HS-5 (cell line): ENCODE measurements around the gene CGB2.
"Not testable (repeated sequence)": the region's sequence is repeated elsewhere in the genome, so short reads cannot be mapped to it uniquely, and the experiment has no call there.

Experiments
- DNase-seq: peaks from one replicate; pipeline ENCODE4 v3.0.0-alpha.2; 2012; ENCODE audit warnings: low read depth

Gene CGB2

DNA sequence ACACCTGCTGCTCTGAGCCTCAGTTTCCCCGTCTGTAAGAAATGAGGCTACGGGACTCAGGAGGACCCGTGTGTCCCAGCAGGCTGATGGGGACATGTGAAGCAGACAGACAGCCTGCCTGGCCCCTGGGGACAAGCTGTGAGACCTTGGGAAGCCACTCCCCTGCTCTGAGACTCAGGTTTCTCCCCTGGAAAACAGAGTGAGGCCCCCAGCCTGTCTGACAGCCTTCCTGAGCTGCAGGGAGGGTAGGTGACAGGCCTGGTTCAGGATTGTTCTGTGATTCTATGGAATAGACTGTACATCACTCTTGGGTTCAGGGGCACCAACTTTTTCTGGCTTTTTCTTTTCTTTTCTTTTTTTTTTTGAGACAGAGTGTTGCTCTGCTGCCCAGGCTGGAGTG is 35.9 kb downstream of the CGB2 start:
- no peak for DNase-seq

DNA sequence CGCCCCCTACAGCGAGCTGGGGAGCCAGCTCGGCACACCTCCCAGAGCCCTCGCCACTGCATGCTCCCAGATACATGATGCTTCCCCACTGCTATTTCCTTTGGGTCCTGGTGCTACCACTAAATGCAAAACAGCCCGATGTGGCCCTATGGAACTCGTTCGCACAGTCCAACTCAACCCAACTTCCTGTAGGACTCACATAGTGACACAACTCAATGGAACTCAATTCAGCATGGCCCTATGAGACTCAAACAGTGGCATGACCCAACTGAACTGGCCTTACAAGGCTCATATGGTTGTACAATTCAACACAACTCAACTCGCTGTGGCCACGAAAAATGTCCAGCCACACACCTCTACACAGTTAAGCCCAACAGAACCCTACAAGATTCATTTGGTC is 37.3 kb downstream of the CGB2 start:
- no peak for DNase-seq

DNA sequence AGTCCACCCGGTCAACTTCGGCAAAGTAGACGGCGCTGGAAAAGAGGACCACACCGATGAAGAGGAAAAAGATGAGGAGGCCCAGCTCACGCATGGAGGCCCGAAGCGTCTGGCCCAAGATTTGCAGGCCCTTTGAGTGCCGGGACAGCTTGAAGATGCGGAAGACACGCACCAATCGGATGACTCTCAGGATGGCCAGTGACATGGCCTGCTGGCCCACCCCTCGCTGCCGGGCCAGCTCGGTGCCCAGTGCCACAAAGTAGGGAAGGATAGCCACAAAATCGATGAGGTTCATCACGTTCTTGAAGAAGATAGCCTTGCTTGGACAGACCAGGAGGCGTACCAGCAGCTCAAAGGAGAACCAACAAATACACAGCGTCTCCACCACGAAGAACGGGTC is 38.7 kb downstream of the CGB2 start:
- no peak for DNase-seq

DNA sequence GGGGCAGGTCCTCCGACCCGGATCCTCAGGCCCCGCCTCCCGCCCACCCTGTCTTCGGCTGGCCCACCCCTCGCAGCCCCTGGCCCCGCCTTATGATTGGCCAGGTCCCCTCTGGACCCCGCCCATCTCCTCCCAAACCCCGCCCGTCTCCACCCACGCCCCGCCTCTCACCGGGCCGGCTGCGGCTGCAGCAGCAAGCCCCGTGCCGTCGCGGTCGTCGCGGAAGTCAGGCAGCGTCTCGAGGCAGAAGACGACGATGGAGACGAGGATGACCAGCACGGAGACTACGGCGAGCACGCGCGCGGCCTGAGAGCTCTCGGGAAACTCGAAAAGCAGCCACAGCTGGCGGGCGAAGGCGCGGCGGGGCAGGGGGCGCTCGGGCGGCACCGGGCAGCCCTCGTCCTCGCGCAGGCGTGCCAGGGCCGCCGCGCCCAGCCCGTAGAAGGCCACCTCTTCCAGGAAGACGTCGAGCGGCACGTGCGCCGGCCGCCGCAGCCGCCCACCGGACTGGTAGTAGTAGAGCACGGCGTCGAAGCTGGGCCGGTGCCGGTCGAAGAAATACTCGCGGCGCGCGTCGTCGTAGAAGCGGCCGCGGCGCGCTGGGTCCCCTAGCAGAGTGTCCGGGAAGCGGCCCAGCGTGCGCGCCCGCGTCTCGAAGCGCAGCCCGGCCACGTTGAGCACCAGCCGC is 40.3 kb downstream of the CGB2 start:
- DNase-seq = no peak

DNA sequence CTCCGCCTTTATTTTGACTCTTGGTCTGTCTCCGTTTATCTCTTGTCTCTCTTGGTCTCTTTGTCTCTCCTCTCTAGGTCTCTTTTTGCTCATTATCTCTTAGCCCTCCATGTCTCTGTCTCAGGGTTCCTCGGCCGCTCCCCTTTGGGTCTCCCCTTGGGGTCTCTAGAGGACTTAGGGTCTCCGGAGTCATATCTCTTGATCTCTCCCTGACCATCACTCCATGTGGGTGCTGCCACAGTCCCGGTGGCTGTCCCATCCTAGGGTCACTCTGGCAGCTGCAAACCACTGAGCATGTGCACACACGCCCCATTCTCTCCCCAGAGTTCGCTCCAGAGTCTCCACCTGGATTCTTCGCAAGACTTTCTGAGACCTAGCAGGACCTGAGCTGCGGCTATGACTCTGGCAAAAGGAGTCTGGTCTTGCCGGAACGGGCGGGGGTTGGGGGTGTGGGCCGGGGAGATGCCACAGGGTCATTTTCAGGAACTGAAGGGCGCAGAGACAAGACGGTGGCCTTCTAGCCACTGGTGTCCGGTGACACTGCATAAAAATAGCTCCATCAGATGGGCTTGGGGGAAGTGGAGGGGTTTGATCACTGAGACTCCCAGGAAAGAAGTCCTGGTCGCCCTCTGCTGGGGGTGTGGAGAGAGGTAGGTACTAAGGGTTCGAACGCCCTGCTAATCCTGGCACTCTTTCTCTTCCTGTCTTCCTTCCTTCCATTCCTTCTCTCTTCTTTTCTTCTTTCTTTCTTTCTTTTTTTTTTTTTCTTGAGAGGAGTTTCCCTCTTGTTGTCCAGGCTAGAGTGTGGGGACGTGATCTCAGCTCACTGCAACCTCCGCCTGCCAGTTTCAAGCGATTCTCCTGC is 42.1 kb downstream of the CGB2 start:
- no peak for DNase-seq

DNA sequence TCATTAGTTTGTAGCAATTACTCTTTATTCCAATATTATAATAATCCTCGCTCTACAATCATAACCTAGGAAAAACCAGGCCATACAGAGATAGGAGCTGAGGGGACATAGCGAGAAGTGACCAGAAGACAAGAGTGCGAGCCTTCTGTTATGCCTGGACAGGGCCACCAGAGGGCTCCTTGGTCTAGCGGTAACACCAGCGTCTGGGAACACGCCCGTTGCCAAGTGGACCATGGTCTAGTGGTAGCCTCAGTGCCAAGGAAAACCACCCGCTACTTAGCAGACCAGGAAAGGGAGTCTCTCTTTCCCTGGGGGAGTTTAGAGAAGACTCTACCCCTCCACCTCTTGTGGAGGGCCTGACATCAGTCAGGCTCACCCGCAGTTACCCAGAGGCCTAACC is 43.2 kb downstream of the CGB2 start:
- not testable (repeated sequence) for DNase-seq

DNA sequence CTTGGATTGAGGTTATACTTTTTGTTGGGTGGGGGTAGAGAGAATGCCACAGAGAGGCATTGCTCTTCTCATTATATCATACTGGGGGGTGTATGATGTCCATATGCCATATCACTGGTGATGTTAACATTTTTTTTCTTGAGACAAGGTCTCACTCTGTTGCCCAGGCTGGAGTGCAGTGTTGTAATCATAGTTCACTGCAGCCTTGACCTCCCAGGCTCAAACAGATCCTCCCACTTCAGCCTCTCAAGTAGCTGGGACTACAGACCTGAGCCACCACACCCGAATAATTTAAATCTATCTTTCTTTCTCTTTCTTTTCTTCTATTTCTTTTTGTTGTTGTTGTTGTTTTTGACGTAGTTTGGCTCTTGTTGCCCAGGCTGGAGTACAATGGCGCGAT is 48.7 kb downstream of the CGB2 start:
- no peak for DNase-seq

DNA sequence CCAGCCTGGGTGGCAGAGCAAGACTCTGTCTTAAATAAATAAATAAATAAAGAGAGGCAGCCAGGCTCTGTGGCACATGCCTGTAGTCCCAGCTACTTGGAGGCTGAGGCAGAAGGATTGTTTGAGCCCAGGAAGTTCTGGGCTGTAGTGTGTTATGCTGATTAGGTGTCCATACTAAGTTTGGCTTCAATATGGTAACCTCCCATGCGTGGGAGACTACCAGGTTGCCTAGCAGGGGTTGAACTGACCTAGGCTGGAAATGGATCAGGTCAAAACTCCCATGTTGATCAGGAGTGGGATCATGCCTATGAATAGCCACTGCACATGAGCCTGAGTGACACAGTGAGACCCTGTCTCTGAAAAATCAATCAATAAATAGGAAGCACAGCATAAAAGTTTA is 49.6 kb downstream of the CGB2 start:
- no peak for DNase-seq
